ENCODE measurements around the gene HOXA9. TPM values are rescaled to one million over a fixed set of nuclear protein-coding genes. Genes with fewer than 3 reads are reported as not detected.

The HOXA9 gene
- polyA plus RNA-seq, 2 of the 4 experiments (the other 2 are of a cell fraction), result 1.4 TPM

DNA sequence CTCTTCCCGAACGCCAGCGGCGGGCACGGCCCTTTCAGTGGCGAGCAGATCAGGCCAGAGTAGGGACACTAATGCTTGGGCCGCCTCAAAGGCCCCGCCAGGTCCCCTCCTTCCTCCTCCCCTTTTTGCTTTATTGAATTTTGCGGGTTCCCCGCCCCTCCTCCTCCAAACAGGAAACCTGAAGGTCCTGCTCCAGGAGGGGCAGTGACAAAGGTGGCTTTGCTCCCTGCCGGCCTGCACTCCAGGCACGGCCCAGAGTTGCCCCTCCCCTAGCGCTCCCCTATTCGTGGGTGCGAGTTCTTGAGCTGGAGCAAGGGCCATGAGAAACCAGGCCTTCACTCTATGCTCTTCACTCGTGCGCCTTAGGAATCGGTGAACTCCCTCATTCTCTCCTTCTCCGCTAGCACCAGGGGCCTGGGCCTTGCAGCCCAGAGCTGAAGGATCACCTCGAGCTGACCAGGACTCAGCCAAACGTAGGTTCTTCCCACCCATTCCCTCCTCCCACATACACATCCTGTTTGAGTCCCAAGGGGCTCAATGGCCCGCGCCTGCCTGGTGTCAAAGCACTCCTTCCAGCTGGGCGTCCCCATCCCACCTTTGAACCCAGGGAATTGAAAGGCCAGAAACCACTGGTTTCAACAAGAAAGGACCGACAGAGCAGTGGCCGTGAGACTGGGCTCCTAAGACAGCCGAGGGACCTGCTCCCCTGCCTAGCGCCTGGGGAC, 17.1 kb downstream of the HOXA9 start:
- WGBS (ENCODE audit: missing lambda C conversion rate), result 91% methylated on average over 28 of the region's 28 CpGs
- peak overlapping the region in 1 of 2 experiments; percentile 52; a peak in 1 of 6 replicates for H3K27ac ChIP-seq
- TF ChIP-seq JUN (IDR thresholded peaks at IDR 0.05) (no peak), NR3C1 (IDR thresholded peaks at IDR 0.05) (no peak), MAFK (IDR thresholded peaks at IDR 0.05; ENCODE audit: partially characterized antibody) (no peak), ZC3H11A (IDR thresholded peaks at IDR 0.05) (no peak), FOSL2 (IDR thresholded peaks at IDR 0.05) (no peak), FOSL2 (CRISPR knock-in tag; IDR thresholded peaks at IDR 0.05) (no peak), EHF (CRISPR knock-in tag; IDR thresholded peaks at IDR 0.05) (no peak), HOXB13 (CRISPR knock-in tag; IDR thresholded peaks at IDR 0.05; ENCODE audit: low read depth) (no peak), SMC3 (IDR thresholded peaks at IDR 0.05) (no peak), CBX8 (IDR thresholded peaks at IDR 0.05) (no peak)
- DNase-seq (ENCODE audit: low read depth in 1 of 2, low spot score in 1 of 2) (no peak), ATAC-seq (no peak), FAIRE-seq (no peak)
- no peak overlapping the region for H3K4me3 ChIP-seq
- ChIA-PET CTCF (interaction anchor here (1.1 to 11.1 kb wide), 8 partner anchors 10 to 779 kb away, joined by 3 to 160 read pairs (median 14); partner anchors contain the start of gene HOXA9), POLR2A (no interaction called here)
- no peaks in the 10 kb centered on the region for H3K9me3 ChIP-seq
- H3K4me1 ChIP-seq, result peaks cover 16% of the 10 kb centered on the region
- H3K4me2 ChIP-seq, result peak overlapping the region; percentile 90; the same call in 1 of the 3 replicates

DNA sequence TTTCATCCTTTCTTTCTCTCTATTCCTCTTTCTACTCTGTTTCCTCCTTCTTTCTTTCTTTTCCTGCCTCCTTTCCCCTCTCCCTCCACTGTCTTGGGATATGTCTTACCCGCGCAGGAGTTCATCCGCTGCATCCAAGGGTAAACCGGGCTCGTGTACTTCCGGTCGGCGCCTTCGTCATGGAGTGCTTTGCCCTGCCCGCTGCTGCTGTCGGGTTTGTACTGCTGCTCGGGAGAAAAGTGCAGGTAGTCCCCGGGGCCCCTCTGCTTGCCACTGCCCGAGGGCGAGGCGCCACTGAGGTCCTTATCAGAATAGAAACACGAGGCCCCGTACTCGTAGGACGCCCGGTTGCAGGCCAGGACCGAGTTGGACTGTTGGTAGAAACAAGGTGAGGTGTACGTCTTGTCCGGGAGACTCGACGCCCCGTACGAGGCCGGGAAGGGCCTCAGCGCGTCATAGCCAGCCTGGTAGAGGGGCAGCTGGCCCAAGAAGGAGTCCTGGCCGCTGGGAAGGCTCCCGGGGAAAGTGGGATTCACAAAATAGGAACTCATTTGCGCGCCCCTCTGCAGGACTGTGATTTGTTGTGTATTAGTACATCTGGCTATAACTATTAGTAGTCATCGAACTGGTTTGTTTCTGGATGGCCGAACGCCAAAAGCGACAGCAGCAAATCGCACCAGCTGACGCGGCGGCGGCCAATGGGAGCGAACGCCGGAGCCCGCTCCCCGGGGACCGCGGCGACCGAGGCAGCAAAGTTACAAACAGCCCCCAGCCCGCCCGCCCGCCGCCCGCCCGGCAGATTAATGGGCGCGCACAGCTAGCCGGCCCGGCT, 17.9 kb downstream of the HOXA9 start, which contains the start of gene HOXA6:
TSS of gene HOXA6 (minus strand) at position 576 of the 832 bp plus-strand sequence. CDS start at position 551, 25 bp downstream.
- FAIRE-seq (no peak), ATAC-seq (no peak), DNase-seq (ENCODE audit: low read depth in 1 of 2, low spot score in 1 of 2) (no peak)
- H3K4me1 ChIP-seq, result peaks cover 16% of the 10 kb centered on the region
- no peak within 1 kb of the TSS for H3K4me3 ChIP-seq
- H3K9me3 ChIP-seq, result no peaks in the 10 kb centered on the region
- H3K4me2 ChIP-seq, result peak within 1 kb of the TSS; percentile 90; the same call in 1 of the 3 replicates
- peak within 1 kb of the TSS in 1 of 2 experiments; percentile 52; a peak in 1 of 6 replicates for H3K27ac ChIP-seq
- ChIA-PET POLR2A (no interaction called here), CTCF (interaction anchor here (0.8 to 11.1 kb wide), 7 partner anchors 11 to 778 kb away, joined by 3 to 160 read pairs (median 31); partner anchors contain the start of gene HOXA9)
- WGBS (ENCODE audit: missing lambda C conversion rate), result 95% methylated on average over 57 of the region's 63 CpGs
- TF ChIP-seq KDM1A (IDR thresholded peaks at IDR 0.05; ENCODE audit: low read depth) (no peak), JUN (IDR thresholded peaks at IDR 0.05) (no peak), ZC3H11A (IDR thresholded peaks at IDR 0.05) (no peak), EP300 (IDR thresholded peaks at IDR 0.05) (no peak), ZFP36 (IDR thresholded peaks at IDR 0.05; ENCODE audit: borderline replicate concordance, partially characterized antibody) (no peak), MAFK (IDR thresholded peaks at IDR 0.05; ENCODE audit: partially characterized antibody) (no peak), POLR2A (IDR thresholded peaks at IDR 0.05; ENCODE audit: low read length) (no peak), TP53 (CRISPR knock-in tag; IDR thresholded peaks at IDR 0.05) (no peak), CEBPB (IDR thresholded peaks at IDR 0.05) (no peak), HOXB13 (CRISPR knock-in tag; IDR thresholded peaks at IDR 0.05; ENCODE audit: low read depth) (no peak), CHD4 (IDR thresholded peaks at IDR 0.05; ENCODE audit: borderline replicate concordance) (no peak)
- TF ChIP-seq, protein P1, sequence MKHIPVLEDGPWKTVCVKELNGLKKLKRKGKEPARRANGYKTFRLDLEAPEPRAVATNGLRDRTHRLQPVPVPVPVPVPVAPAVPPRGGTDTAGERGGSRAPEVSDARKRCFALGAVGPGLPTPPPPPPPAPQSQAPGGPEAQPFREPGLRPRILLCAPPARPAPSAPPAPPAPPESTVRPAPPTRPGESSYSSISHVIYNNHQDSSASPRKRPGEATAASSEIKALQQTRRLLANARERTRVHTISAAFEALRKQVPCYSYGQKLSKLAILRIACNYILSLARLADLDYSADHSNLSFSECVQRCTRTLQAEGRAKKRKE (CRISPR knock-in tag; IDR thresholded peaks at IDR 0.05; ENCODE audit: low read depth), result no peak
- TF ChIP-seq, protein P2, sequence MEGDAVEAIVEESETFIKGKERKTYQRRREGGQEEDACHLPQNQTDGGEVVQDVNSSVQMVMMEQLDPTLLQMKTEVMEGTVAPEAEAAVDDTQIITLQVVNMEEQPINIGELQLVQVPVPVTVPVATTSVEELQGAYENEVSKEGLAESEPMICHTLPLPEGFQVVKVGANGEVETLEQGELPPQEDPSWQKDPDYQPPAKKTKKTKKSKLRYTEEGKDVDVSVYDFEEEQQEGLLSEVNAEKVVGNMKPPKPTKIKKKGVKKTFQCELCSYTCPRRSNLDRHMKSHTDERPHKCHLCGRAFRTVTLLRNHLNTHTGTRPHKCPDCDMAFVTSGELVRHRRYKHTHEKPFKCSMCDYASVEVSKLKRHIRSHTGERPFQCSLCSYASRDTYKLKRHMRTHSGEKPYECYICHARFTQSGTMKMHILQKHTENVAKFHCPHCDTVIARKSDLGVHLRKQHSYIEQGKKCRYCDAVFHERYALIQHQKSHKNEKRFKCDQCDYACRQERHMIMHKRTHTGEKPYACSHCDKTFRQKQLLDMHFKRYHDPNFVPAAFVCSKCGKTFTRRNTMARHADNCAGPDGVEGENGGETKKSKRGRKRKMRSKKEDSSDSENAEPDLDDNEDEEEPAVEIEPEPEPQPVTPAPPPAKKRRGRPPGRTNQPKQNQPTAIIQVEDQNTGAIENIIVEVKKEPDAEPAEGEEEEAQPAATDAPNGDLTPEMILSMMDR (IDR thresholded peaks at IDR 0.05), result no peak
- TF ChIP-seq, protein P3, sequence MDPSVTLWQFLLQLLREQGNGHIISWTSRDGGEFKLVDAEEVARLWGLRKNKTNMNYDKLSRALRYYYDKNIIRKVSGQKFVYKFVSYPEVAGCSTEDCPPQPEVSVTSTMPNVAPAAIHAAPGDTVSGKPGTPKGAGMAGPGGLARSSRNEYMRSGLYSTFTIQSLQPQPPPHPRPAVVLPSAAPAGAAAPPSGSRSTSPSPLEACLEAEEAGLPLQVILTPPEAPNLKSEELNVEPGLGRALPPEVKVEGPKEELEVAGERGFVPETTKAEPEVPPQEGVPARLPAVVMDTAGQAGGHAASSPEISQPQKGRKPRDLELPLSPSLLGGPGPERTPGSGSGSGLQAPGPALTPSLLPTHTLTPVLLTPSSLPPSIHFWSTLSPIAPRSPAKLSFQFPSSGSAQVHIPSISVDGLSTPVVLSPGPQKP (IDR thresholded peaks at IDR 0.05; ENCODE audit: low read depth, low read length), result no peak

Measured in A549 (cell line).